Colonic mucosa (tissue), 4 donors: ENCODE results near the gene GNG2. TPM values are rescaled to one million over a fixed set of nuclear protein-coding genes. Genes with fewer than 3 reads are reported as not detected.
A peak's percentile ranks its signal among the peaks of the same experiment; 100 is the strongest.

Source experiments
- DNase-seq: peaks from one replicate; pipeline ENCODE4 v3.0.0-alpha.2; 2020
- H3K27ac ChIP-seq: fragments of 200-600 bp; one replicate; pipeline ENCODE4 v1.8.0; 2021
- H3K27me3 ChIP-seq: fragments of 200-600 bp; one replicate; pipeline ENCODE4 v1.8.0; 2021
- H3K36me3 ChIP-seq: fragments of 200-600 bp; one replicate; pipeline ENCODE4 v1.8.0; 2021
- H3K4me1 ChIP-seq: fragments of 200-600 bp; one replicate; pipeline ENCODE4 v1.8.0; 2021; ENCODE audit warnings: mild to moderate bottlenecking
- H3K4me3 ChIP-seq: fragments of 200-600 bp; one replicate; pipeline ENCODE4 v1.8.0; 2021
- H3K9ac ChIP-seq, 2 donors: one replicate each; pipeline ENCODE4 v1.7.0; 2013; ENCODE audit warnings: control low read depth in 2 of 2, low read depth in 2 of 2, low read length in 2 of 2
- H3K9me3 ChIP-seq: fragments of 200-600 bp; one replicate; pipeline ENCODE4 v1.8.0; 2021
- intact Hi-C: fragments of 100-400 bp; cut with DNase I; formaldehyde crosslinking; loops from one replicate; pipeline ENCODE4 v1.14.1; 2022
- total RNA-seq, 2 donors: library from RNA; stranded (reverse); fragmentation: NEBNext Ultra II Directional in 1 of 2; extraction: Animal tissue kit (Norgen Biotek cat#: 25700) in 1 of 2; gene quantifications; one replicate each; pipeline ENCODE4 v1.2.1, GENCODE V29; 2021
- TF ChIP-seq, protein P1 (sequence below): fragments of 200-600 bp; IDR thresholded peaks from one replicate; pipeline ENCODE4 v1.8.0; 2022; ENCODE audit warnings: antibody characterized with exemption, mild to moderate bottlenecking
- donor health status: healthy.
- donor health status: DM: no; HTN: no; CAD: no.
- donor health status: DM: no; HTN: no; CAD: no.

GNG2 gene
- total RNA-seq, 2 donors from 2014 or later: 4.9 to 18.2 TPM

DNA sequence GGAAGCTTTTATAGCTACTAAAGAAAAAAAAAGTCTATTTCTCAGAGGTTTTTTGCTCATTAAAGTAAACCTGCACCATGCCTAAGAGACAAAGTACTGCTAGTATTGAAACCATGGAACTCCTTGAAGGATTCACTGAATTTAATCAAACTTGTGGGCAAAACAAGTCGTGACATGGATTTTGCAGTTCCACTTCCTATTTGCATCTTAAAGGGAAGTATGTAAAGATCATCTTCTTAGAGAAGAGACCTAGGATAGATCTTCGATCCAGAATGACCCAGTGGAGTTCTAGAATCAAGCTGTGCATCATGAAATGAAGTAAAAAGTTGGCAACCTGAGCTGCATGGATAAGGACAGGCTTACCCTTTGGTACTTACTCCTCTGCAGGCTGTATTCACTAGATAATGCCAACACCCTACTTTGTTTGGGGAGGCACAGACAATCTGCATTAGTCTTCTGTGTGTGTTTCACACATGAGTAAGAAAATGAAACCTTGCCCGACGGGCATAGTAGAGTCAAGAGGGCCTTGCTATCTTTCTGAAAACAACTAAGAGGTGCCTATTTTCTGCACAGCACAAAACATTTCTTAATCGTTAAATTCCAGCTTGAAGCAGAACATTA is 1.9 kb downstream of the GNG2 start:
- H3K9ac ChIP-seq: peak overlapping the region in 1 of 2 donors; percentile 14

DNA sequence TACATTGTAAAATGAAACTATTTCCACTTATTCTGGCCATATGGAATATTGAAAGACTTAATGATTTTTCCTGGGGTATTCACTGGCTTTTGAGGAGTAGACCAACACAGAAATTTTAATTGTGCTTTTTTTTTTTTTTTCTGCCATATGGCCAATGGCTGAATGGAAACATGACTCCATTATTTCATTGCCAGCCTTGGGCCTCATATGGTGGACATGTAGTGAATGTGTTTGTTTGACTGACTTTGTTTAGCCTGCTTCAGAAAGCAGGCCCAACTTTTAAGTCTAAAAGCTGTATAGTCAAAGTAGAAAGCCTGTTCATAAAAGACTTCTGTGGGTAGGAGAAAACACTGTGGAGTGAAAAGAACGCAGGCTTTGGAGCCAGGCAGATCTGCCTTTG is 2.4 kb downstream of the GNG2 start:
- H3K4me3 ChIP-seq: peak overlapping the region; percentile 38
- no peak overlapping the region for H3K9ac ChIP-seq
- H3K27ac ChIP-seq: no peak overlapping the region
- H3K4me1 ChIP-seq: peaks cover 5% of the 10 kb centered on the region
- H3K9me3 ChIP-seq: no peaks in the 10 kb centered on the region
- no peaks in the 10 kb centered on the region for H3K27me3 ChIP-seq
- DNase-seq: no peak
- intact Hi-C loops: no loop called here
- no peaks in the 10 kb centered on the region for H3K36me3 ChIP-seq
- TF ChIP-seq, protein P1, sequence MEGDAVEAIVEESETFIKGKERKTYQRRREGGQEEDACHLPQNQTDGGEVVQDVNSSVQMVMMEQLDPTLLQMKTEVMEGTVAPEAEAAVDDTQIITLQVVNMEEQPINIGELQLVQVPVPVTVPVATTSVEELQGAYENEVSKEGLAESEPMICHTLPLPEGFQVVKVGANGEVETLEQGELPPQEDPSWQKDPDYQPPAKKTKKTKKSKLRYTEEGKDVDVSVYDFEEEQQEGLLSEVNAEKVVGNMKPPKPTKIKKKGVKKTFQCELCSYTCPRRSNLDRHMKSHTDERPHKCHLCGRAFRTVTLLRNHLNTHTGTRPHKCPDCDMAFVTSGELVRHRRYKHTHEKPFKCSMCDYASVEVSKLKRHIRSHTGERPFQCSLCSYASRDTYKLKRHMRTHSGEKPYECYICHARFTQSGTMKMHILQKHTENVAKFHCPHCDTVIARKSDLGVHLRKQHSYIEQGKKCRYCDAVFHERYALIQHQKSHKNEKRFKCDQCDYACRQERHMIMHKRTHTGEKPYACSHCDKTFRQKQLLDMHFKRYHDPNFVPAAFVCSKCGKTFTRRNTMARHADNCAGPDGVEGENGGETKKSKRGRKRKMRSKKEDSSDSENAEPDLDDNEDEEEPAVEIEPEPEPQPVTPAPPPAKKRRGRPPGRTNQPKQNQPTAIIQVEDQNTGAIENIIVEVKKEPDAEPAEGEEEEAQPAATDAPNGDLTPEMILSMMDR: no peak

More for the DNA sequence above, 1.9 kb downstream of the GNG2 start:
- peak overlapping the region; percentile 38 for H3K4me3 ChIP-seq
- H3K27ac ChIP-seq: no peak overlapping the region
- no peaks in the 10 kb centered on the region for H3K27me3 ChIP-seq
- intact Hi-C loops: no loop called here
- peaks cover 5% of the 10 kb centered on the region for H3K4me1 ChIP-seq
- no peaks in the 10 kb centered on the region for H3K9me3 ChIP-seq
- DNase-seq: no peak
- TF ChIP-seq, protein P1: no peak
- H3K36me3 ChIP-seq: no peaks in the 10 kb centered on the region

DNA sequence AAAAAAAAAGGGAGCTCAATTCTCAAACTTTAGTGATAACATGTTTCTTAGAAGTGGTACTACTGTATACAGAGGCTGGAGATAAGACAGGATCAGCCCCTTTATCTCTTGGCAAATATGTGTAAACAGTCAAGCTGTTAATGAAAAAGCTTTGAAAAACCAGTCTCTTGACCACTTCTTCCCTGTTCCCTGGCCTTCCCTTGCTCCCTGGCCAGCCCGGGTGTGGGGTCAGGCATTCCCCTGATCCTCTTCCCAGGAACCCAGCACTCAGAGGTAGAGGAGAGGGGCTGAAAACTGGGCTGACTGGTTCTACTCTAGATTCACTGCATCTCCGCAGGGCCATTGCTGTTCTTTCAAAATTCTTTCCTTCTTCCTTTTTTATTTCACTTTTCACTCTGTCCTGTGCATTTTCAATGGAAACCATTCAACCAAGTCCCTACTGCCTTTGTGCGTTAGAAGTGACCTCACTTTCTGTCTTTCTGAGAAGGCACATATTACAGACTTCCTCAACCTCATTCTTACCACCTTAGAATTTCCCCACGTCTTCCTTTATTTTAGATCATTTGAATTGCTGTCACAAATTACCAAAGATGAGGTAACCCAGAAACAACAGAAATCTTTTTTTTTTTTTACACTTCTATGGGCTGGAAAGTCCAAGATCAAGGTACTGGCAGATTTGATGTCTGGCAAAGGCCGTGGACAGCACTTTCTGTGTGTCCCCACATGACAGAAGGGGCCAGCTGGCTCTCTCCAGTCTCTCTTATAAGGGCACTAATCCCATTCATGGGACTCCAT is 5.7 kb downstream of the GNG2 start:
- DNase-seq: no peak
- intact Hi-C loops: no loop called here
- no peaks in the 10 kb centered on the region for H3K27me3 ChIP-seq

DNA sequence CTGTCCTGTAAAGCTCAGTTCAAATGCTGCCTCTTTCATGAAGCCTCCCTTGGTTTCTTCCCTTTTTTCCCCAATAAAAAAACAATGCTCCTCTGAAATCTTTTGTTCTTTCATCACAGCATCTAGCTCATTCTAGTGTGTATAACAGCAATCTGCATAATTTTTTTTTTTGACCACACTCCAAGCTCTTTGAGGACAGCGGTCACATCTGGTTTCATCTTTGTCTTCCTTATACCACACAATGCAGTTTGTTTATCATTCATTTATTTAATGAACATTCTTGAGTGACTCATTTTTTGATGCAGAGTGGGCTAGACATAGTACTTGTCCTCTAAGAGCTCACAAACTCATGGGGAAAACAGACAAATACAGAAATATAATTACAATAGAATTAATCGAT is 7.3 kb downstream of the GNG2 start:
- DNase-seq: no peak
- H3K9me3 ChIP-seq: no peaks in the 10 kb centered on the region
- H3K27ac ChIP-seq: no peak overlapping the region
- no peaks in the 10 kb centered on the region for H3K4me1 ChIP-seq
- TF ChIP-seq, protein P1: no peak
- intact Hi-C loops: no loop called here
- no peak overlapping the region for H3K9ac ChIP-seq
- H3K36me3 ChIP-seq: no peaks in the 10 kb centered on the region
- H3K4me3 ChIP-seq: no peak overlapping the region
- no peaks in the 10 kb centered on the region for H3K27me3 ChIP-seq

More for the DNA sequence above, 5.7 kb downstream of the GNG2 start:
- H3K4me3 ChIP-seq: no peak overlapping the region
- no peak overlapping the region for H3K27ac ChIP-seq
- H3K36me3 ChIP-seq: no peaks in the 10 kb centered on the region
- H3K9ac ChIP-seq: no peak overlapping the region
- no peaks in the 10 kb centered on the region for H3K9me3 ChIP-seq
- TF ChIP-seq, protein P1: no peak
- H3K4me1 ChIP-seq: no peaks in the 10 kb centered on the region

DNA sequence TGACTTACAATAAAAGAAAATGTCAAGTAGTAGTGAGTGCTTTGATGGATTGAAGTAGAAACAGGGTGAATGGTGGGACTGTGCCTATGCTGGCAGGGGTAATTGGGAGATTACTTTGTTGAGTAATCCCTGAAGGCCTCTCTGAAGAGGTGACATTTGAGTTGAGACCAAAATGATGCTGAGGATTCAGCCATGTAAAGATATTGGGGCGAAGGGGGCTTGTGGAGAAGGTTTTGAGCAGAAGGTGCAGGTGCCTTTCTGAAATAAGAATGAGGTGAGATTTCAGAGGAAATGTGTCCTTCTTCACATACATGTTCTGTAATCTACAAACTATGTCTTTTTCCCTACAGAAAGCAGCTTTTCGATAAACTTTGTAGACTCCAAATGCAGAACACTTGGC is 8.0 kb downstream of the GNG2 start:
- H3K4me3 ChIP-seq: no peak overlapping the region
- no peak for DNase-seq
- H3K4me1 ChIP-seq: no peaks in the 10 kb centered on the region
- no peak overlapping the region for H3K9ac ChIP-seq
- no peak overlapping the region for H3K27ac ChIP-seq
- H3K9me3 ChIP-seq: no peaks in the 10 kb centered on the region
- TF ChIP-seq, protein P1: no peak
- no peaks in the 10 kb centered on the region for H3K36me3 ChIP-seq
- H3K27me3 ChIP-seq: no peaks in the 10 kb centered on the region
- intact Hi-C loops: no loop called here
